HEK293 (cell line): Measurements from ENCODE around the gene DLK2.

ENCODE experiments used
- CTCF ChIA-PET: fragments of 350-600 bp; formaldehyde crosslinking; extraction: SDS; loops from one replicate; lab custom pipeline; 2021; ENCODE audit warnings: antibody characterized with exemption; lab: Yijun Ruan, JAX
- POLR2A ChIA-PET: fragments of 300-600 bp; formaldehyde crosslinking; extraction: SDS; loops from one replicate; lab custom pipeline; 2020; ENCODE audit warnings: antibody characterized with exemption, inconsistent platforms; lab: Yijun Ruan, JAX
- H3K27ac ChIP-seq: fragments of 200-500 bp; sonication (Bioruptor generic); 2 replicates; pipeline ENCODE4 v1.5.1; 2014; ENCODE audit warnings: low read depth, low read length, control low read depth, inconsistent platforms; ENCODE audit errors: extremely low read depth
- H3K36me3 ChIP-seq, 2 experiments: fragments of 200-500 bp in 1 of 2; sonication (Bioruptor generic) in 1 of 2; 1 replicate in 1 of 2; 2 replicates in 1 of 2; pipeline ENCODE4 v1.5.1; 2014 to 2017; ENCODE audit warnings: inconsistent platforms in 2 of 2, low read length in 2 of 2; ENCODE audit not compliant: control insufficient read depth in 2 of 2, insufficient read depth in 1 of 2
- H3K4me1 ChIP-seq: fragments of 200-500 bp; sonication (Bioruptor generic); 2 replicates; pipeline ENCODE4 v1.5.1; 2014; ENCODE audit warnings: mild to moderate bottlenecking, low read length, inconsistent platforms; ENCODE audit not compliant: control insufficient read depth, insufficient read depth
- H3K4me3 ChIP-seq: 2 replicates; pipeline ENCODE4 v1.5.1; 2011; ENCODE audit warnings: low read depth, mild to moderate bottlenecking, control low read depth, low read length, moderate library complexity
- H3K9me3 ChIP-seq: fragments of 200-500 bp; sonication (Bioruptor generic); 2 replicates; pipeline ENCODE4 v1.5.1; 2014; ENCODE audit warnings: low read depth, low read length, inconsistent platforms; ENCODE audit not compliant: control insufficient read depth, insufficient read depth
- EGR2 ChIP-seq: fragments of 450-650 bp; formaldehyde crosslinking; IDR thresholded peaks from 2 replicates; pipeline ENCODE4 v1.5.1; 2016; ENCODE audit warnings: low read depth, missing biosample characterization, missing genetic modification characterization
- KLF7 ChIP-seq: fragments of 450-650 bp; formaldehyde crosslinking; IDR thresholded peaks from 2 replicates; pipeline ENCODE4 v1.5.1; 2016; ENCODE audit warnings: missing biosample characterization, missing genetic modification characterization, borderline replicate concordance
- KLF9 ChIP-seq: fragments of 450-650 bp; formaldehyde crosslinking; IDR thresholded peaks from 2 replicates; pipeline ENCODE4 v1.5.1; 2016; ENCODE audit warnings: missing biosample characterization, missing genetic modification characterization, low read depth
- MEIS1 ChIP-seq: sonication (generic); formaldehyde crosslinking; IDR thresholded peaks from 2 replicates; pipeline ENCODE4 v1.8.1; 2022; ENCODE audit warnings: missing genetic modification reagents, mild to moderate bottlenecking, borderline replicate concordance
- PRDM1 ChIP-seq: fragments of 450-650 bp; formaldehyde crosslinking; IDR thresholded peaks from 2 replicates; pipeline ENCODE4; 2016; ENCODE audit warnings: missing biosample characterization, missing genetic modification characterization
- SCRT2 ChIP-seq: fragments of 450-650 bp; formaldehyde crosslinking; IDR thresholded peaks from 2 replicates; pipeline ENCODE4 v1.5.1; 2016; ENCODE audit warnings: missing biosample characterization, missing genetic modification characterization
- YY2 ChIP-seq: fragments of 450-650 bp; formaldehyde crosslinking; IDR thresholded peaks from 2 replicates; pipeline ENCODE4 v1.5.1; 2016; ENCODE audit warnings: missing biosample characterization, missing genetic modification characterization
- ZFHX2 ChIP-seq: fragments of 450-650 bp; formaldehyde crosslinking; conservative IDR thresholded peaks from 2 replicates; pipeline ENCODE4 v1.5.1; 2016; ENCODE audit warnings: missing biosample characterization, missing genetic modification characterization
- ZIC2 ChIP-seq: fragments of 450-650 bp; formaldehyde crosslinking; IDR thresholded peaks from 2 replicates; pipeline ENCODE4 v1.5.1; 2016; ENCODE audit warnings: missing biosample characterization, missing genetic modification characterization
- ZNF2 ChIP-seq: fragments of 450-650 bp; formaldehyde crosslinking; IDR thresholded peaks from 2 replicates; pipeline ENCODE4 v1.5.1; 2016; ENCODE audit warnings: missing biosample characterization, missing genetic modification characterization
- ZNF350 ChIP-seq: fragments of 450-650 bp; formaldehyde crosslinking; IDR thresholded peaks from 2 replicates; pipeline ENCODE4 v1.5.0; 2017; ENCODE audit warnings: missing biosample characterization, mild to moderate bottlenecking, missing genetic modification characterization
- ZNF600 ChIP-seq: fragments of 450-650 bp; formaldehyde crosslinking; IDR thresholded peaks from 2 replicates; pipeline ENCODE4 v1.5.1; 2016; ENCODE audit warnings: missing biosample characterization, missing genetic modification characterization
- ZNF654 ChIP-seq: fragments of 450-650 bp; formaldehyde crosslinking; IDR thresholded peaks from 2 replicates; pipeline ENCODE4 v1.5.1; 2016; ENCODE audit warnings: low read depth, missing biosample characterization, missing genetic modification characterization
- ZNF660 ChIP-seq: fragments of 450-650 bp; IDR thresholded peaks from 2 replicates; pipeline ENCODE4 v1.5.1; 2018; ENCODE audit warnings: missing biosample characterization, mild to moderate bottlenecking, missing genetic modification characterization
- ZNF837 ChIP-seq: fragments of 450-650 bp; formaldehyde crosslinking; IDR thresholded peaks from 2 replicates; pipeline ENCODE4 v1.5.1; 2016; ENCODE audit warnings: missing biosample characterization, missing genetic modification characterization
- TF ChIP-seq, protein P1 (sequence below): fragments of 450-650 bp; formaldehyde crosslinking; IDR thresholded peaks from 2 replicates; pipeline ENCODE4 v1.5.1; 2016; ENCODE audit warnings: missing biosample characterization, missing genetic modification characterization
- TF ChIP-seq, protein P2 (sequence below): sonication (generic); formaldehyde crosslinking; IDR thresholded peaks from 2 replicates; pipeline ENCODE4 v1.8.1; 2022; ENCODE audit warnings: mild to moderate bottlenecking, moderate library complexity, missing genetic modification reagents
- TF ChIP-seq, protein P3 (sequence below): fragments of 450-650 bp; formaldehyde crosslinking; IDR thresholded peaks from 2 replicates; pipeline ENCODE4 v1.5.1; 2016; ENCODE audit warnings: missing biosample characterization, missing genetic modification characterization
- TF ChIP-seq, protein P4 (sequence below): fragments of 450-650 bp; formaldehyde crosslinking; IDR thresholded peaks from 2 replicates; pipeline ENCODE4 v1.5.1; 2016; ENCODE audit warnings: missing biosample characterization, missing genetic modification characterization

The DLK2 gene

DNA sequence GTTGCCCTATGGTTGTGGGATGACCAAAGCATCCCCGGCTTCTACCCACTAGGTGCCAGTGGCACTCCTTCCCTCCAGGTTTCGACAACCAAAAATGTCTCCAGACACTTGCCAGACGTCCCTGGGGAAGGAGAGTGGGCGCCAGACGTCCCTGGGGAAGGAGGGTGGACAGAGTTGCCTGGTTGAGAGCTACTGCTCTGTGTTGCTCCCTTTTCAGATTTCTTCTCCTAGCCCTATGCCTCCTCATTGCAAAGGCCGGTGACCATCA lies 41.7 kb upstream of the DLK2 start (continued):
- no peak for TF ChIP-seq KLF7 (tag by site-specific recombination)
- TF ChIP-seq SCRT2 (tag by site-specific recombination), result no peak
- TF ChIP-seq, protein P1, sequence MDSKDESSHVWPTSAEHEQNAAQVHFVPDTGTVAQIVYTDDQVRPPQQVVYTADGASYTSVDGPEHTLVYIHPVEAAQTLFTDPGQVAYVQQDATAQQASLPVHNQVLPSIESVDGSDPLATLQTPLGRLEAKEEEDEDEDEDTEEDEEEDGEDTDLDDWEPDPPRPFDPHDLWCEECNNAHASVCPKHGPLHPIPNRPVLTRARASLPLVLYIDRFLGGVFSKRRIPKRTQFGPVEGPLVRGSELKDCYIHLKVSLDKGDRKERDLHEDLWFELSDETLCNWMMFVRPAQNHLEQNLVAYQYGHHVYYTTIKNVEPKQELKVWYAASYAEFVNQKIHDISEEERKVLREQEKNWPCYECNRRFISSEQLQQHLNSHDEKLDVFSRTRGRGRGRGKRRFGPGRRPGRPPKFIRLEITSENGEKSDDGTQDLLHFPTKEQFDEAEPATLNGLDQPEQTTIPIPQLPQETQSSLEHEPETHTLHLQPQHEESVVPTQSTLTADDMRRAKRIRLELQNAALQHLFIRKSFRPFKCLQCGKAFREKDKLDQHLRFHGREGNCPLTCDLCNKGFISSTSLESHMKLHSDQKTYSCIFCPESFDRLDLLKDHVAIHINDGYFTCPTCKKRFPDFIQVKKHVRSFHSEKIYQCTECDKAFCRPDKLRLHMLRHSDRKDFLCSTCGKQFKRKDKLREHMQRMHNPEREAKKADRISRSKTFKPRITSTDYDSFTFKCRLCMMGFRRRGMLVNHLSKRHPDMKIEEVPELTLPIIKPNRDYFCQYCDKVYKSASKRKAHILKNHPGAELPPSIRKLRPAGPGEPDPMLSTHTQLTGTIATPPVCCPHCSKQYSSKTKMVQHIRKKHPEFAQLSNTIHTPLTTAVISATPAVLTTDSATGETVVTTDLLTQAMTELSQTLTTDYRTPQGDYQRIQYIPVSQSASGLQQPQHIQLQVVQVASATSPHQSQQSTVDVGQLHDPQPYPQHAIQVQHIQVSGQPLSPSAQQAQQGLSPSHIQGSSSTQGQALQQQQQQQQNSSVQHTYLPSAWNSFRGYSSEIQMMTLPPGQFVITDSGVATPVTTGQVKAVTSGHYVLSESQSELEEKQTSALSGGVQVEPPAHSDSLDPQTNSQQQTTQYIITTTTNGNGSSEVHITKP (tag by site-specific recombination), result no peak

DNA sequence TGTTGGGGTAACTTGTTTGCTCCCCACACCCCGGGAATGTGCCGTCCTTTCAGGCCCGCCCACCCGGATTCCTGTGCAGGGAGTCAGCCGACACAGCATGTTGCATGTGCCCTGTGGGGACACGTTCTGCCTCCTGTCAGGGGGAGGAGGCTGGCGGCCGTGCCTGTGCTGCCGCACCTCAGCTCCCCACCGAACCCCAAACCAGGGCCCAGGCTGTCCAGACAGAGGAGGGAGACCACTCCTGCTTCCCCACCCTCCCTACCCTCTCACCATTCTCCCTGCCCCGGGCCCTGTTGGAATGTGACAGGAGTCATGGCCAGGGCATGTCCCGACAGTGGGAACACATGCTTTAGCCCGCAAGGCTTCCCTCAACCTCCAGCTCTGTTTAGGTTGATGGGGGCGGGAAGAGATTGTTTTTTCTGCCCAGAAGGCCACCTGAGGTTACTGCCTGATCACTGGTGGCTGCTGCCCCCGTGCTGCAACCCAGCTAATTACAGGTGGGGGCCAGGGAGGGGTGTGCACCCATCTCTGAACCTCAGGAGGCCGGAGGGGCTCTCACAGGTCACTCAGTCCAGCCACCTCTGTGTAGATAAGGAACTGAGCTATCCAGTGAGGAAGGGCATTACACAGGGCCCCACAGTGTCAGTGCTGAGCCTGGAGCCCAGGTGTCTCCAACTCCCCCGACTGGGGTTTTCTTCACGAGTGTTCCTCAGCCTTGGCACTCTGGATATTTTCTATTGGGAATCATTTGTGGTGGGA lies 41.2 kb upstream of the DLK2 start:
- CTCF ChIA-PET, result interaction anchor here (0.6 to 11.2 kb wide), 27 partner anchors 10 to 582 kb away, joined by 3 to 142 read pairs (median 5); partner anchors contain the start of genes DLK2, LRRC73 and TJAP1
- peaks cover 9 to 58% of the 10 kb centered on the region in 2 experiments; a peak in 2 of 3 replicates for H3K36me3 ChIP-seq
- POLR2A ChIA-PET, result interaction anchor here (0.5 to 1.8 kb wide), 3 partner anchors 9 to 32 kb away, joined by 3 to 5 read pairs (median 3); partner anchors contain the start of gene TJAP1
- no peak overlapping the region for H3K27ac ChIP-seq
- H3K4me3 ChIP-seq, result no peak overlapping the region
- TF ChIP-seq ZNF654 (tag by site-specific recombination), result peak; percentile 36
- TF ChIP-seq MEIS1 (CRISPR knock-in tag), result peak; percentile 23; the same call in 1 of the 2 replicates
- no peak for TF ChIP-seq ZNF660
- no peak for TF ChIP-seq ZNF350 (tag by site-specific recombination)
- TF ChIP-seq ZNF837, result no peak
- no peak for TF ChIP-seq ZNF2 (tag by site-specific recombination)
- peak; percentile 57 for TF ChIP-seq ZIC2
- TF ChIP-seq, protein P2, sequence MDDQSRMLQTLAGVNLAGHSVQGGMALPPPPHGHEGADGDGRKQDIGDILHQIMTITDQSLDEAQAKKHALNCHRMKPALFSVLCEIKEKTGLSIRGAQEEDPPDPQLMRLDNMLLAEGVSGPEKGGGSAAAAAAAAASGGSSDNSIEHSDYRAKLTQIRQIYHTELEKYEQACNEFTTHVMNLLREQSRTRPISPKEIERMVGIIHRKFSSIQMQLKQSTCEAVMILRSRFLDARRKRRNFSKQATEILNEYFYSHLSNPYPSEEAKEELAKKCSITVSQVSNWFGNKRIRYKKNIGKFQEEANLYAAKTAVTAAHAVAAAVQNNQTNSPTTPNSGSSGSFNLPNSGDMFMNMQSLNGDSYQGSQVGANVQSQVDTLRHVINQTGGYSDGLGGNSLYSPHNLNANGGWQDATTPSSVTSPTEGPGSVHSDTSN (CRISPR knock-in tag), result 0 out of 2 replicates have a peak, but pooled peaks have one; percentile 58
- TF ChIP-seq, protein P3, sequence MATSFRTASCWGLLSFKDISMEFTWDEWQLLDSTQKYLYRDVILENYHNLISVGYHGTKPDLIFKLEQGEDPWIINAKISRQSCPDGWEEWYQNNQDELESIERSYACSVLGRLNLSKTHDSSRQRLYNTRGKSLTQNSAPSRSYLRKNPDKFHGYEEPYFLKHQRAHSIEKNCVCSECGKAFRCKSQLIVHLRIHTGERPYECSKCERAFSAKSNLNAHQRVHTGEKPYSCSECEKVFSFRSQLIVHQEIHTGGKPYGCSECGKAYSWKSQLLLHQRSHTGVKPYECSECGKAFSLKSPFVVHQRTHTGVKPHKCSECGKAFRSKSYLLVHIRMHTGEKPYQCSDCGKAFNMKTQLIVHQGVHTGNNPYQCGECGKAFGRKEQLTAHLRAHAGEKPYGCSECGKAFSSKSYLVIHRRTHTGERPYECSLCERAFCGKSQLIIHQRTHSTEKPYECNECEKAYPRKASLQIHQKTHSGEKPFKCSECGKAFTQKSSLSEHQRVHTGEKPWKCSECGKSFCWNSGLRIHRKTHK, result no peak
- TF ChIP-seq YY2, result no peak
- TF ChIP-seq, protein P4, sequence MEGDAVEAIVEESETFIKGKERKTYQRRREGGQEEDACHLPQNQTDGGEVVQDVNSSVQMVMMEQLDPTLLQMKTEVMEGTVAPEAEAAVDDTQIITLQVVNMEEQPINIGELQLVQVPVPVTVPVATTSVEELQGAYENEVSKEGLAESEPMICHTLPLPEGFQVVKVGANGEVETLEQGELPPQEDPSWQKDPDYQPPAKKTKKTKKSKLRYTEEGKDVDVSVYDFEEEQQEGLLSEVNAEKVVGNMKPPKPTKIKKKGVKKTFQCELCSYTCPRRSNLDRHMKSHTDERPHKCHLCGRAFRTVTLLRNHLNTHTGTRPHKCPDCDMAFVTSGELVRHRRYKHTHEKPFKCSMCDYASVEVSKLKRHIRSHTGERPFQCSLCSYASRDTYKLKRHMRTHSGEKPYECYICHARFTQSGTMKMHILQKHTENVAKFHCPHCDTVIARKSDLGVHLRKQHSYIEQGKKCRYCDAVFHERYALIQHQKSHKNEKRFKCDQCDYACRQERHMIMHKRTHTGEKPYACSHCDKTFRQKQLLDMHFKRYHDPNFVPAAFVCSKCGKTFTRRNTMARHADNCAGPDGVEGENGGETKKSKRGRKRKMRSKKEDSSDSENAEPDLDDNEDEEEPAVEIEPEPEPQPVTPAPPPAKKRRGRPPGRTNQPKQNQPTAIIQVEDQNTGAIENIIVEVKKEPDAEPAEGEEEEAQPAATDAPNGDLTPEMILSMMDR (tag by site-specific recombination), result 0 out of 2 replicates have a peak, but pooled peaks have one; percentile 22
- 0 out of 2 replicates have a peak, but pooled peaks have one; percentile 11 for TF ChIP-seq ZNF600 (tag by site-specific recombination)
- TF ChIP-seq ZFHX2, result peak; percentile 70
- TF ChIP-seq SCRT2 (tag by site-specific recombination), result 0 out of 2 replicates have a peak, but pooled peaks have one; percentile 58
- TF ChIP-seq PRDM1 (tag by site-specific recombination), result no peak
- TF ChIP-seq KLF9, result no peak
- 0 out of 2 replicates have a peak, but pooled peaks have one; percentile 19 for TF ChIP-seq EGR2 (tag by site-specific recombination)
- H3K4me1 ChIP-seq, result peaks cover 7% of the 10 kb centered on the region
- no peaks in the 10 kb centered on the region for H3K9me3 ChIP-seq
